GM21447 (cell line): ENCODE data around the gene CARD10.
"Not testable (repeated sequence)": the region's sequence is repeated elsewhere in the genome, so short reads cannot be mapped to it uniquely, and the experiment has no call there.

Experiments used
- ATAC-seq: cut with Tn5 transposase; IDR thresholded peaks from one replicate; pipeline ENCODE4 v1.9.1; 2021; ENCODE audit not compliant: unreplicated experiment

CARD10 gene

DNA sequence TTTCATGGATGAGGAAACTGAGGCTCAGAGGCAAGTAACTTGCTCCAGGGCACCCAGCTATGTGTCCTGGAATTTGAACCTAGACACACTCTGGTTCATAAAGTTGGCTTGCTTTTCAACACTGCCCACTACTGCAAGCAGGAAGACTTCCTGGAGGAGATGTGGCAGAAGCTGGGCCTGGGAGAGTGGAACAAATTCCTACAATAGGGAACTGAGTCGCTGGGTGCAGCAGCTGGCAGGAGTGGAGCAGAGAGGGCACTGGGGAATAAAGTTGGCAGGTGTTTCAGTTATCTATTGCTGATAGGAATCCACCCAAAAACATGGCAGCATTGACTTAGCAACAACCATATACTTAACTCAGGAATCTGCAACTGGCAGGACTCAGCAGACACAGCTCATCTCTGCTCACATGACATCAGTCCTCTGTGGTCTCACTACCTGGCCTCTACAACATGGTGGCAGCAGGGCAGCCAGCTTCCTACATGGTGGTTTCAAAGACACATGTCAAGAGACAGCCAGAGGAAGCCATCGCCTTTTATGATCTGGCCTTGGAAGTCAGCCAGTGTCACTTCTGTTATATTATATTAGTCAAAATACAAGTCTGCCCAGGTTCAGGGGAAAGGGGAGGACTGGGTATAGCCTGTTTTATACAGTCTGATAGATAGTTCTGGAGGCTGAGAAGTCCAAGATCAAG lies 10.6 kb upstream of the CARD10 start:
- ATAC-seq = no peak

DNA sequence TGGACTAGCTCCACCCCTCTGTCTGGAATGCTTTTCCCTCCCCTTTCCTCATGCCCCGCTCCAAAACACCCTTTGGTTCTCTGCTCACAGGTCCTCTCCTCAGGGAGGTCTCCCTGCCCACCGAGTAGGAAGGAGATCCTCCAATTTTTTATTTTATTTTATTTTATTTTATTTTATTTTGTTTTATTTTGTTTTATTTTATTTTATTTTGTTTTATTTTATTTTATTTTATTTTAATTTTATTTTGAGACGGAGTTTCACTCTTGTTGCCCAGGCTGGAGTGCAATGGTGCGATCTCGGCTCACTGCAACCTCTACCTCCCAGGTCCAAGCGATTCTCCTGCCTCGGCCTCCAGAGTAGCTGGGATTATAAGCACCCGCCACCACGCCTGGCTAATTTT lies 8.7 kb upstream of the CARD10 start:
- ATAC-seq = not testable (repeated sequence)

DNA sequence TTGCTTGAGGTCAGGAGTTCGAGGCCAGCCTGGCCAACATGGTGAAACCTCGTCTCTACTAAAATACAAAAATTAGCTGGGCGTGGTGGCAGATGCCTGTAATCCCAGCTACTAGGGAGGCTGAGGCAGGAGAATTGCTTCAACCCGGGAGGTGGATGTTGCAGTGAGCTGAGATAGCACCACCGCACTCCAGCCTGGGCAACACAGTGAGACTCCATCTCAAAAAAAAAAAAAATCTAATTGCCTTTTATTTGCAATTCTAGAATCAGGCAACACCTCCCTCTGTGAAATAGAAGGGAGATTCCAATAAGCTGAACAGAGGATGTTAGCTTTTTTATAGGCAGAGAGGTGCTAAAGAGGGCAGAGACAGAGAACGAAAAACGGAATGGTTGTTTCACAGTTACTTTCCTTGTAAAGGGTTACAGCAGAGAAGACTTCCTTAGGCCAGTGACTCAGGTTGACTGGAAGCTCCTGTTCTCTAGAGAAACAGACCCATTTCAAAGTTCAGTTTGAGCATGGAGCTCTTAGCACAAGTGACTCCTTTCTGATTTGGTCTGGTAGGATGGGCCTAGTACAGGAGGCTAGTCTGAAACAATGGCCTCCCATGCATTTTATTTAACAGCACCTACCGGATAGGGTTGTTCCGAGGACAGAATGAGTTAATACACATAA lies 8.0 kb upstream of the CARD10 start:
- ATAC-seq = not testable (repeated sequence)

DNA sequence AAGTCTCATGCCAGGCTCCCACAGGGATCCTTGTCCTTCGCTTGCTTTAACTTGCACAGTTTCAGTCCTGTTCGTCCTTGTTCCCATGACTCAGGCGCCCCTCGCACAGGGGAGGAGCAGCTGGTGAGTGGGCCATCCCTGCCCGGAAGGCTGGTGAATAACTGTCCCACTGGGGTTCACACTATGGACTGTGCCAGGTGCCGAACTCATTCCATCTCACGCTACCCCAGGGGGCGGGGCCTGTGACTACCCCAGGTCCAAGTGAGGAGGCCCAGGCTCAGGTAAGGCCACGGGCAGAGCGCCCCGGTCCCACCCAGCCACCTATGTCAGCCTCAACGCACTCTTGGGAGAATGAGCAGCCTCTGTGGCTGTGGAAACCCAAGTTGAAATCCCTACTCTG lies 7.2 kb upstream of the CARD10 start:
- ATAC-seq = no peak

DNA sequence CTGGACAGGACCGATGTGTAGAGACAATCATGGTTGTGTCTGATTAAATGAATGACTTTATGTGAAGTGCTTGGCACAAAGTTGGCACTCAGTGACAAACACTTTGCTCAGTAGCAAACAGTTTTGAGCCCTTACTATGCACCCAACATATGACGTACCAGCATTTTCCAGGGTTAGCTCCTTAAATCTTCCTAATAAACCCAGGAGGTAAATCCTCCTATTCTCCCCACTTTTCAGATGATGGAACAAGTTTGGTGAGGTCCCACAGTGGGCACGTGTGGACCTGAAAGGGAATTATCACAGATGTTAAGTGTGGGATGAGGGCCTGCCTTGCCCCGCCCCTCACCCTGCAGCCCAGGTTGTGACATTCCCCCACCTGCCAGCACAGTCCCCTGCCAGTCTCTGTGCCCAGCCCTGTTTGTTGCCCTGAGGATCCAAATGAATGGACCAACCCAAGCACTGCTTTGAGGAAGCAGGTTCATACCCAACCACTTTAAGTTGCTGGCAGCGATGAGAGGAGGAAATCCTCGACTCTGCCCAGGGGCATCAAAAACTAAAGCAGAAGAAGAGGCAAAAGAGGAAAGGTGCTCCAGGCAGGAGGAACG lies 6.6 kb upstream of the CARD10 start:
- ATAC-seq = no peak

DNA sequence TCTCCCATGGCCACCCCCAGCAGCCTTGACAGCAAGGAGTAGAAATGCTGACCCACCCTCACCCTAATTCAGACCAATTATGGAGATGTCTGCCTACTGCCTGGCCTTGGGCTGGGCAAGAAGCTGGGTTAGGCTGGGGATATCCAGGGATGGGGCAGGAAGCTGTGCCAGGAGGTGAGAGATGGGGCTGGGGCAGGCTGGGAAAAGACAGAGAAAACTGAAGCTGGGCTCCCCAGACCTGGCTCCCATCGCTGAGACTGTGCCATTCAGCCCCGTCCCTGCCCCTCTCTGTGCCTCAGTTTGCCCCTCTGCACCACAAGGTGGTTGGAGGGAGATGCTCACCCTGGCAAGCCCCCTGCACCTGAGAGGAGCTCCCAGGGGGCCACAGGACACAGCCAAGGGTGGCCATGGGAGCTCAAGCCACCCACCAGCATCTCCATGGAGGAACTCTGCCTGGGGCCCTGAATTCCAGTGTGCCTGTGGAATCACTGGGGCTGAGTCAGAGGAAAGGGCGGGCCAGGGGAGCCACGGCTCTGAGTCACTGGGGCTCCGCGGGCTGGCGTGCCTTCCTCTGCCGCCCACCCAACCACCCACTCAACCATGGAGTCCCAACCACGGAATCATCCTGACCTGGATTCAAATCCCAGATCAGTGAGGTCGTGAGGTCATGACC lies 6.0 kb upstream of the CARD10 start:
- ATAC-seq = no peak

DNA sequence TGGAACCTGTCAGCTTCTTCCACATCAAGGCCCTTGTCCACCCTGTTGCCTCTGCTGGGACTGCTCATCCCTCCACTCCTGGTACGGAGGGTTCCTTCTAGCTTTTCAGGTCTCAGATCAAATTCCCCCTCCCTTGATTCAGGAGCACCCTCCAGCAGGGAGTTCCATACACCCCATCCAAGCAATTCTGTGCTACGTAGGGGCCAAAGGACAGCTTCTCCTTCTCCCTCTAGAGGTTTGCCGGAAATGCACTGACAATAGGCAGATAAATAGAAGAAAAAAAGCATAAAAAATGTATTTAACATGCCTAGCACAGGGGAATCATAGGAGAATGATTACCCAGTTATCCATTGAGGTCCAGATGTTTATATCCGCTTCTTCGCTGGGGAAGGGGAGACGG lies 3.3 kb upstream of the CARD10 start:
- ATAC-seq = no peak

DNA sequence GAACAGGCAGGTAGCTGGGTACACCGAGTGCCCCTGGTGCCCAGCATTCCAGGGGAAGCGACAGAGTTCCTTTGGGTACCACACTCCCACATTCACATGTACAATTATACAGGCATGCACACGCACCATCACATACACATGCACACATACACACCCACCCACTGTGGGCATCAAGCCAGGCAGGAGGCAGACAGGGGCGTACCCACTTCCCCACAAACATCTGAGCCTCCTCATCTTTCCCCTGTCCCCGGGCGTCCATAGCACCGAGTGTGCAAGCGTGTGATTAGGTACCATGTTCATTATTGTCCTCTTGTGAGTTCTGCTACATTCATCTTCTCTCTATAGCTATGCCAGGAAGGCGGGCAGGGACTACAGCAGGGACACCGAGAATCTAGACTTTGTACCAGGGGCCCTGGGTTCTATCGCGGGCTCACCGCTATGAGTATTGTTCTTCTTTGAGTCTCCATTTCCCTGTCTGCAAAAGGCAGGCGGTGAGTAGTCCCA lies 2.1 kb upstream of the CARD10 start:
- ATAC-seq = no peak

DNA sequence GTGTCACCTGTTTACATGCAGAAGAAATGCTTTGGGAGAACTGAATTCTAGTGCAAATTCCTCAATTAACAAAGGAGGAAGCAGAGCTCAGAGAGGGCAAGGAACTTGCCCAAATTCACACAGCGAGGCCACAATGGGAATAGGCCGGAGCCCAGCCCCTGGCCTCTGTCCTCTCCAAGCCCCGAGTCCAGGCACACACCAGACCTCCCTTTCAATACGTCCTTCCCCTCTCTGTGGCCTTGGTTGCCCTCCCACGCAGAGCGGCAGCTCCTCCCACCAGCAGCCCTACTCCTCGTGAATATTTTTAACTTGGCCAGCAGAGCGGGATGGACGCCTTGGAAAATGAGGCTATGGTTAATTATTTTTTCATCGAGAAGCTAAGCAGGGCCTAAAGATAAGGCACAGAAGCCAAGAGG lies 1.6 kb upstream of the CARD10 start:
- ATAC-seq = no peak

DNA sequence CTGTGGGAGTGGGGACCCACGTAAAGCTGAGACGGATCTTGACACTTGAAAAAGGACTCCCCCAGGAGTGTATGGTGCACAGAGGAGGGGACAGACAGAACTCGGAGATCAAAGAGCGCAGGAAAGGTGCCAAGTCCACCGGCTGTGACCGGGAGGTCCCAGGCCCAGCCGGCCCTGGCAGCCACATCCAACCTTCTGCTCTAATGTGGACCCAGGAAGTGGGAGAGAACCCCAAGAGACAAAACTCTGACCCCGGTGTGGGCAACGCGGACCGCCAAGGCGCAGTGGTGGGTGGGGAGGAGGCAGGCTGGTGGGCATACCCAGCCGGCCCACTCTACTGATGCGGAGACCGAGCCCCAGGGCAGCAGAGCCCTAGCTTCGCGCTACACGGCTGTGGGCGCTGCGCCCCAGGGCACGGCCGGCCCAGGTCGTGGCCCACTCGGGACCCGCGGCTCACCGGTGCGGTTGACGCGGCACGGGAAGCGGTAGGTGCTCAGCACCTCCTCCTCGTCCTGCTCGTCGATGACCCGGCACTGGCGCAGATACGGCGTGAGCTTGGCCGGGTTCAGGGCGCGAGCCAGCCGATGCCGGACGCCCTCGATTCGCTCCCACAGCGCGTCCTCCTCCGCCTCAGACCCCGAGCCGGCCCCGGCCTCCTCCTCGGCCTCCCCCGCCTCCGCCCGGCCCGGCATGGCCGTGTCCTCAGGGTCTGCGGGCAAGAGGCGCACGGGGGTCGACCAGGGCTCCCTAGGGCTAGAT lies 527 bp downstream of the CARD10 start:
- no peak for ATAC-seq

DNA sequence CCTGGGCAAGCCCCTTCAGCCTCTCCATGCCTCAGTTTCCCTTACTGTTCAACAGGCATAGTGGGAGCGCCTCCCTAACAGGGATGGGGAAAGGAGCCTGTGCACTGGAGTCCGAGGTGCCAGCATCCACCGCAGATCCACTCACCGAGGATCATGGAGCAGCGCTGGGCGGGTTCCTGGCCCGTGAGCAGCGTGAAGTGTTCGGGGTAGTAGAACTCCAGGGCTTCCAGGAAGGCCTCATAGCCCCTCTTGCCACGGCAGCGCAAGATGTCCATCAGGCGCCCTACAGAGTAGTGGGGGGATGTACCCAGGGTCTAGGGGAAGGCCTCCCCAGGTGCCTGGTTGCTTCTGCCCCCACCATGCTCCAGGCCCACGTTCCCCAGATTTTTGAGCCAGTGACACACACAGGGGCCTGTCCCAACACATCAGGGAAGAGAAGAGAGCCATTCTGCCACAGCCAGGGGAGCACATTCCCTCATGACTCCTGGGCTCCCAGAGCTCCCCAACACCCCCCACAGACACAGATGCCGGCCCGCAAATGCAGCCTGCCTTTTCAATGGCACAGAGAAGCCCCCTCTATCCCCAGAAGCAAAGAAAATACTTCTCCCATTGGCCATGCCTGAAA lies 1.3 kb downstream of the CARD10 start:
- ATAC-seq = no peak

DNA sequence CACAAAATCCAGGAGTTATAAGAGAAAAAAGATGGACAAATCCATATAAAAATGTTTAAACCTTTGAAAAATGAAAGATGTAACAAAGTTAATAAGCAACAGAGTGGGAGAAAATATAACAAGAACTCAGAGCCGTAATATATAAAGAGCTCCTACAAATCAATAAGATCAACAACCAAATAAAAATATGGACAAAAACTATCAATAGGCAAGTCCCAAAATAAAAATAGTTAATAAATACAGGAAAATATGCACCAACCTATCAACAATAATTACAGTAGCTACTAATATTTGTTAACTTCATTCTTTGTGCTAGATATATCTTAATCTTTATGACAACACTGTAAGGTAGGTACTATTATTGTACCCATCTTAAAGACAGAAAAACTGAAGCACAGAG lies 2.8 kb downstream of the CARD10 start:
- ATAC-seq = no peak

DNA sequence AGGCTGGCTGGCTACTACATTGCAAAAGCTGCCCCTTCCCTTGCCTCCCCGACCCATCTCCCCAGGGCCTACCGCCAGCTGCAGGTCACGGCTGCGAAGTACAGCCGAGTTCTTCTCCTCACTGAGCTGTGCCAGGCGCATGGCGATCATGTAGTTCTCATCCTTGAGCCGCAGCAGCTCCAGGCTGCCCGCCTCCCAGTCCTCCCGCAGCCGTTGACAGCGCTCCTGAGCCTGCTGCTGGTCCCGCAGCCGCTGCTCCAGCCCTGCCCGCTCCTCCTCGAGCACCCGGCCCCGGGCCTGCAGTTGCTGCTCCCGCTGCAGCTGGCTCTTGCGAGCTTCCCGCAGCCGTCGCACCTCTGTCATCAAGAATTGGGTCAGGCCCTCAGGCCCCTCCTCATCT lies 3.3 kb downstream of the CARD10 start:
- ATAC-seq = no peak

DNA sequence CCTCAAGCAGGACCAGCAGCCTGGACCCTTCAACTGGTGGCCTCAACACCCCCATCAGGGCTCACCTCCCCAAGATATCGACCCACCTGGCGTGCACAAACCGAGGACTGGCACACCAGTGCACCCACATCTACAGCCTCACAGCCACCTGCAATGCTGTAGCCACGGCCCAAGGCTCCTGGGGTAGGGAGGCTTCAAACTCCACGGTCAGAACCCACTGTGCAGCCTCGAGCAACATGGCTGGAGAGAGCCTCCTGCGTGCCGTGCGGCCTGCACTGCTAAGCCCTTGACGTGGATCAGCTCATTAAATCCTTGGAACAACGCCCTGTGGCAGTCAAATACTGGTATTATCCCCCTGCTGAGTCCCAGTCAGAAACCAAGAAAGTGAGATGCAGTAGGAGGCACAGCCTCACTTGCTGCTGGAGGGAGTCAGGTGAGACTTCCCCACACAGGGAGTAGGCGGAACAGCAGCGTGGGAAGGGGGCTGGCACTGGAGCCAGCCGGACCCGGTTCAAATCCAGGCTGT lies 4.6 kb downstream of the CARD10 start:
- no peak for ATAC-seq

DNA sequence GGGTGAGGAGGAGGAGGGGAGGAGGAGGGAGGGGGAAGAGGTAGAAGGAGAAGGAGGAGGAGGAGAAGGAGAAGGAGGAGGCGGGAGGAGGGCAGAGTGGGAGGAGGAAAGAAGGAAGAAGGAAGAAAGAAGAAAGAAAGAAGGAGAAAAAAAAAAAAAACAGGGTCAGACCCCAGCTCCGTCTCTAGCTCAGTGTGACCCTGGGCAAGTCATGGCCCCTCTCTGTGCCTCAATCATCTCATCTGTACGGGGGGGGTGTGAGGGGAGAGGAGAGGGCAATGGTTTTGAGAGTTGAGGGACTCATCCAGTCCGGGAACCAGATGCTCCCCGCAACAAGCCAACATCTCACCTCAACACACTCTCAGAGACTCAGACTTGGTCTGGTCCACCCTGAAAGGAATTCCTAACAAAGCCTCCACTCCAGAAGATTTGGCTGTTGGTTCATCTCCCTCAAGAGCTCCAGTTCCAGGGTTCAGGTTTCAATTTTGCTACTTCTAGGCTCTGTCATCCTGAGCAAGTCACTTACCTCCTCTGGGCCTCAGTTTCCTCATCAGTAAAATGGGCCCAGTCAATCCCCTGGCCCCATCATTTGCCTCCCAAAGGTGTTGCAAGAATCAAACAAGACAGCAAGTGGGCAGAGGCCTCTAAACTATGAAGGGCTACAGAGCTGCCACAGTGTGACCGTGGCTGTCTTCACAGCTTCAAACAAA lies 7.7 kb downstream of the CARD10 start:
- no peak for ATAC-seq

DNA sequence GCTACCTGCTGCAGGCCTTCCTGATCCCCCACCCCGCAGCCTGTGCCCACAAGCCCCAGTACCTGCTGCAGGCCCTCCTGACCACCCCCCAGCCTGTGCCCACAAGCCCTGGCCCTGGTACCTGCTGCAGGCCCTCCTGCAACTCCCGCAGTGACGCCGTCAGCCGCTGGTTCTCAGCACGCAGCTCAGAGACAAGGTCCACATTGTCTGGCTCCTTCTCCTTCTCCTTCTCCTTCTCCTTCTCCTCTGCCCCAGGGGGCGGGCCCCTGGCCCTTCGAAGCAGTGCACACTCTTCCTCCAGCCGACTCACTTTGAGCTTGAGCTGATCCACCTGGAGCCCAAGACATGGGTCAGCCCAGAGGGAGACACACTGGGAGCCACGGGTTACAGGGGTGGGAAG lies 9.1 kb downstream of the CARD10 start:
- no peak for ATAC-seq

DNA sequence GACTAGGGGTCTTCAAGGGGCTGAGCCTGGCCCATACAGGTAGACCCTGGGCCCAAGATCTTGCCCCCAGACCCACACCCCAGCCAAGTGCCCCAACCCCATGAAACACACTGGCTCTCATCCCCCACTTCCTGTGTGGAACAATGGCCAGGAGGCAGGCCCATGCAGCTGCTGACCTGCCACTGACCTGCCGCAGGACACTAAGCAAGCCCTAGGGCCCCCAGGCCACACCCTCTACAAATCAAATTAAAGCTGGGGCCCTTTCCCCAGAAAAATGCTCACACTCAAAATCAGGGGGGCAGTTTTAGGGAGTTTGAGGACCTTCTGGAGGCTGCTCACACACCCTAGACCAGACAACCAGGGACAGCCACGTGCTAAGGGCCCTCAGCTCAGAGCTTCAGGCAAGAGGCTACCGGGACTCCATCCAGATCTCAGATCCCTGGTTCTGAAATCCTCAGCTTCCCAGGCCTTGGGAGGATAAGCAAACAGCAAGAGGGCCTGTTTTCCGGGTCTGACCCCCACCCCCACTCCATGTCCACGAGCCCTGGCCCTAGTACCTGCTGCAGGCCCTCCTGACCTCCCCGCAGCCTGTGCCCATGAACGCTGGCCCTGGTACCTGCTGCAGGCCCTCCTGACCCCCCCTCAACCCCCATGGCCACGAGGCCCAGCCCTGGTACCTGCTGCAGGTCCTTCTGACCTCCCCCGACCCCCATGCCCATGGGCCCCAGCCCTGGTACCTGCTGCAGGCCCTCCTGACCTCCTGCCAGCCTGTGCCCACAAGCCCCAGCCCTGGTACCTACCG lies 10.0 kb downstream of the CARD10 start:
- ATAC-seq = no peak

DNA sequence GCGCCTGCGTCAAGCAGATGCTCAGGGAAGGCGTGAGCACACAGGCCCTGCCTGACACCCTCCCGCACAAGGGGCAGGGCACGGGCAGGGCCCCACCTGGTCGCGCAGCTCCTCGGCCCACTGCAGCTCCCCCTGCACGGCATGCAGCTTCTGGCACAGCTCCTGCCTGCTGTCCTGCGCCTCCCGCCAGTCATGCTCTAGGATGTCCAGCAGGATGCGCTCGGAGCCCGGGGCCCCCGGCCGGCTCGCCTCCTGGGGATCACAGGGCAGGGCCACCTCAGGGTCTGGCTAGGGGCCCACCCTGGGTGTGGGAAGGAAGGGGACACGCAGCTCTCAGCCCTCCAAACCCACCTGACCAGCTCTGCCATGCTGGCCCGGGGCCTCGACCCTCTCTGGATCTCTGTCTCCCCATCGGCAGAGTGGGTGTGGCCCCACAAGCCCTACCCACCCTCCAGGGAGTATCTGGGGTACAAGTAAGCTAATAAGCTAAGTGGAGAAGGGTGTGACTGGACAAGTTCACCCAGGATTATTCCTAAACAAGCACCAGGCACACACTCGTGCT lies 10.7 kb downstream of the CARD10 start:
- no peak for ATAC-seq

DNA sequence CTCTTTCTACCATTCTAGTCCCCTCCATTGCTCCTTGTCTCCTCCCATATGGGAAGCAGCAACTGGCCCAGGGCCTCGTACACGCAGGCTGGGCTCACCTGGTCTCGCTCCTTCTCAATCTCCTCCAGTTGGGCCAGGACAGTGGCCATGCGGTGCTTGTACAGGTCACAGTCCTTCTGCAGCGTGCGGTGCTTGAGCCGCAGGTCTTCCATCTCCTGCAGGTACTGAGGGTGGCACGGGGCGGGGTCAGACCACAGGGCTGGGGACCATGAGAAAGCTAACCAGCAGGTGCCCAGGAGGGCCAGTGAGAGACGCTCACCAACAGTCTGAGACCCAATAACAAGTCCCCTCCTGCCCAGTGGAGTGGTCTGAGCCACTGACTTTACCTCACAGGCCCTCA lies 11.5 kb downstream of the CARD10 start:
- ATAC-seq = no peak
